GM19463 (cell line): ENCODE results near the gene IL17REL.

Source experiments
- ATAC-seq: cut with Tn5 transposase; IDR thresholded peaks from one replicate; pipeline ENCODE4 v1.9.1; 2021; ENCODE audit warnings: mild to moderate bottlenecking, moderate library complexity; ENCODE audit not compliant: unreplicated experiment

IL17REL gene

DNA sequence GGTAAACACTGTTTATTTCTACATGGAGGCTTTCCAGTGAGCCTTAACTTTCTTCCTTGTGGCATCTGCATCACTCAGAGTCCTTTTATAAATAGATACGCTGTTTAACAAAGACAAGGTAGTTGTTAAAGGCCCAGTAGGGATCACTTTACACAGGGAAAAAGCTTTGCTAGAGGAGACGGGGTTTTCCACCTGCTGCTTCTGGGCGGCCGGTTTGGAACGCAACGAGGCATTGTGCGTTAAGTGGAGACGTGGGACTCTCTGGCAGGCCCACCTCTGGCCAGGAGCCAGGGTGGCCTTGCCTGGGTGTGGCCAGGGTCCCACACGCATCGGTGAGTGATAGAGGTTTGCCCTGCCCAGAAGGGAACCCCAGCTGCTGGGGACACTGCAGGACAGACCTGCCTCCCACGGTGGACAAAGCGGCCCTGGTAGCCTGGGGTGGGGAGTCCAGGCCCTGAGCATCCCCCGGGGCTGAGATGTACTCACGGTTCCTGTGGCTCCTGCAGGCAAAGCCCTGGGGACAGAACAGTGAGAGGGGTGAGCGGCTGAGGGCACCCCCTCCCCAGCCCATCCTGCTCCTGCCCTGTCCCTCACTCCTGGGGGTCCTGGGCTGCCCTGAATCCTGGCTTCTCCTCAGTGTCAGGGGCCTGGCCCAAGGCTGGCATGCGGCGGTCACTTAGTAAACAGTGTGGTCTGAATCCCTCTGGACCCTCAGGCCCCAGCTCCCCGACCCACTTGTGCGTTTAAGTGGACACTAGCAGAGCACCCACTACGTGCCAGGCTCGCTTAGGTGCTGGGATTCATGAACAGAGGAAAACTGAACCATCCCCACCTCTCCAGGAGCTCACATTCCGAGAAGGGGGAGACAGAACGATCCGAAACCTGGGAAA is 4.2 kb downstream of the IL17REL start:
- ATAC-seq = no peak

DNA sequence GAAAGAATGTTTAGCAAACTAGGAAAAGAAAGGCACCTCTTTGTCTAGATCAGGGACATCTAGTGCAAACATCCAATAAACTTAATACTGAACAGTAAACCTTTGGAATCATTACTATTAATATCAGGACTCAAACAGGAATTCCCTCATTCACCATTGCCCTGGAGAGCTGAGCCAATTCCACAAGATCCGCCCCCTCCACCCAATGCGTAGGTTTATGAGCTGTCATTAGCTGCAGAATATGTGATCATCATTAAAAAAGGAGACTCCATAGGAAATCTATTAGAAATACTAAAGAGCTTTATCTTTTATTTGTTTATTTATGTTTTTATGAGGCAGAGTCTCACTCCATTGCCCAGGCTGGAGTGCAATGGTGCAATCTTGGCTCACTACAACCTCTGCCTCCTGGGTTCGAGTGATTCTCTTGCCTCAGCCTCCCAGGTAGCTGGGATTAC is 5.5 kb downstream of the IL17REL start:
- no peak for ATAC-seq

DNA sequence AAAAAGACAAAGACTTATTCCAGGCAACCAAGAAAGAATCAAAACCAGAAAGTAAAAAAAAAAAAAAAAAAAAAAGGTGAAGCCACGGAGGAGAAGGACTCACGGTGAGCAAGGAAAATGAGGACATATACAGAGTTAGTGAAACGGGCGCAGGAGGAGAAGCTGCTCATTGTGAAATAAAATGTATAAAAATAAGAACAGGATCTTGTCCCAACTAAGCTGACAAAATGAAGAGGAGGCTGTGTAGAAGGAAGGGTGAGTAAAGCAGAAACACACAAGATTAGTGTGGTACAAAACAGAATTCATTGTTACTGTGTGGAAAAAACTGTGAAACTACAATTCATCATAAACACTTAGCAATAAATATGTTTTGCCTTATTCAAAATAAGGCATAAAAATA is 7.6 kb downstream of the IL17REL start:
- no peak for ATAC-seq

DNA sequence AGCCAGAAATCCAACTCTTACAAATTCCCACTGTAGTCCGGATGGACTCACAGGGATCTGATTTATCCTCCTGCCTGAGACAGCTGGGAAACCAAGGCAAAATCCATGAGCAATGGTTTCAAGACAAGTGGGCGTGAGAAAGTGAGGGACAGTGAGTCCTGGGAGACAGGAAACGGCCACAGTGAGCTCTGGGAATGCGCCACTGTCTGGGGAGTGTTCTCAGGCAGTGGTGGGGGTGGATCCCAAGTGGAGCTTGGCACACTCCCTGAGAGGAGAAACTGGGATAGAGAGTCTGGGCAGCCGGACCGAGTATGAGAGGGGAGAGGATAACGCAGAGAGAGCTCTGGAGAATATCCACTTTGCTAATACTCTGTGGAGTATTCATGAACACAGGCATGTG is 9.8 kb downstream of the IL17REL start:
- ATAC-seq = no peak

DNA sequence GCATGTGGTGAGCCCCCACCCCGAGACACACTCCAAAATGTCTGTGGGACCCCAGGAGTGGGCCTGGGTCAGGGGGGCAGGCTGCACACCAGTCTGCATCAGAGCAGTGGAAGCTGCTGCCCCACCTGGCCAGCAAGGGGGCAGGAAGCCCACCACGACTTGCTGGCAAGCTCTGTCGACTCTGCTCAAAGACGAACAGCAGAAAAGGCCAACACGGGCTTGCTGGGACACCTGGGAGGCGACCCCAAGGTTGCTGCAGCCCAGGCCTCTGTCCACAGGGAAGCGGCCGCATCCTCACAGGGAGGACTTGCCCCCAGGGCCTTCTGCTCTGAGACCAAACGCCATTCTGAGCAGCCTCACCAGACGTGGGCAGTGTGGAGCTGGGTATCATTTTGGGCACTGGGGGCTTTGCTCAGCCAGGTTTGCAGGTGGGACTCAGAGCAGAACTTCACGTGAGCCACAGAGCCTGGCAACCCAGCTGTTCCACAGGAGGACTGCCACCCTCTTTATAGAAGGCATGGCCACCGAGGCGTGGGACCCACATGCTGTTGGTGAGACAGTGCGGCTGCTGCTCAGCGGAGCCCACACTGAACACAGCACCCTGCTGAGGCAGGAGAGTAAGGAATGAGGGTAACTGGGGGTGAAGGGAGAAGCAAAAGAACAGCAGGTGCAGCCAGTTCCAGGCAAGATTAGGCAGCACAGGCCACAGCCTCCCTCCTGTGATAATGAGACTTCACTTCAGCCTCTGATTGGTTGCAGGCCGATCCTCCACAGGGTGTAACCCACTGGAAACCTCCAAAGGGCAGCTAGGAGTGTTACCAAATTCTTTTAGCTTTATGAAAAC is 11.0 kb downstream of the IL17REL start:
- no peak for ATAC-seq

DNA sequence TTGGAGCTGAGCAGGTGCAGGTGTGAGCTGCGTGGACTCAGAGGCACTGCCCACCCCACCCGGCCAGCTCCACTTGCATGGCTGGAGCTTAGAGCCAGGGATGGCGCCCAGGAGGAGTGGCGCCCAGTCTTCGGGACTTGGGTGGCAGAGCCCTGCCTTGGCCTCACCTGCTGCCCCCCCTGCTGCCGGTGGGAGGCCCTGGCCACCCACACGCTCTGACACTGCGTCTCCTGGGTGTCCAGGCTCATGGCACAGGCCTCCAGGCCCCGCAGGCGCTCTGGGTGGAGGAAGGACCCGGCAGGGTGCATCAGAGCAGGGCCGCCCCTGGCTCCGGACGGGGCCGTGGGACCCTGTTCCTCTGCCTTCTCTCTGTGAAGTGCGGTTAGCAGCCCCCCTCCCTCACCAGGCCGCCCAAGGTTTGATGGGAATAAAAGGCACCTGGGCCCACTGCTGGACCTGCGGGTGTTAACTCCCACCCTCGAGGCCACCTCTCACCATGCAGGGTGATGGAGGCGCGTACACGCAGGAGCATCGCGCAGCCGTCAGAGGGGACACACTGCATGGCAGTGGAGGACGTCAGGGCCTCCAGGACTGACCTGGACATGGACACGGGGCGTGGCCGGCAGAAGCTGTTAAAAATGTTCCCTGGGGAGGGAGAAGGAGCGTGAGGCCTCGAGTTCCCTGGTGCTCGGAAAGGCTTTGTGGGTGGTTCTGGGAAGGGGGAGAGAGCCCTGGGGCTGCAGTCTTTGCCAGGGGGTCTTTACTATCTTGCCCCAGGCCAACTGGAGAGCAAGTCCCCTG is 11.8 kb downstream of the IL17REL start:
- no peak for ATAC-seq

- no peak for ATAC-seq
These were observed 12.5 kb downstream of the IL17REL start for GRCh38 chr22:49999946-50000586.

DNA sequence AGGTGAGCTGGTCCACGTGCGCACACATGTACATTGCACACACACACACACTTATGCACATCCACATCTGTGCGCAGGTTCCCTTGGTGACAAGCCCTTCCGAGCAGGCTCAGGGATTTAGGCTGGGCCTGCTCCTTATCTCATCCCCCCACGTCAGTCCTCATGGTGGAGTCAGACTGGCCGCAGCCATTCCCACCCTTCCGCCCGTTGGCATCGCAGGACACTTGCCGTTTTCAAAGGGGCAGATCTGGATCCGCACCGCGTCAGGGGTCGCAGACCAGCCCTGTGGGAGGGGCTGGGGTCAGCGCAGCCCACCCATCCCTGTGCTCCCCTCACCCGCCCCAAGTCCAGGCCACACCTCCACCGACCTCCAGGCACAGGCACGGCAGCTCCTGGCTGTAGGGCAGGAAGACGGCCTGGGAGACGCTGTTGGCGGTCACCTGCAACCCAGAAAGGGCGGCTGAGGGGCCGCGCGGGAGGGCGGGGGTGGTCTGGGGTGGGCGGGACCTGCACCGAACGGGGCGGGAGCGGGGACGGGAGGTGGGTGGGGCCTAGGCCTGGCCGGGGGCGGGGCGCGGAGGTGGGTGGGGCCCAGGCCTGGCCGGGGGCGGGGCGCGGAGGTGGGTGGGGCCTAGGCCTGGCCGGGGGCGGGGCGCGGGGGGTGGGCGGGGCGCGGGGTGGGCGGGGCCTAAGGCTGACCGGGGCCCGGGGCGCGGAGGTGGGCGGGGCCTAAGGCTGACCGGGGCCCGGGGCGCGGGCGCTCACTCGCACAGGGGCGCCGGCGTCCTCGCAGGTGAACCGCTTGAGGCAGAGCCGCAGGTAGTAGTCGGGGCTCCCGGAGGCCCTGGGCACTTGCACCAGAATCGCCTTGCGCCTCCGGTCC is 13.3 kb downstream of the IL17REL start:
- no peak for ATAC-seq

DNA sequence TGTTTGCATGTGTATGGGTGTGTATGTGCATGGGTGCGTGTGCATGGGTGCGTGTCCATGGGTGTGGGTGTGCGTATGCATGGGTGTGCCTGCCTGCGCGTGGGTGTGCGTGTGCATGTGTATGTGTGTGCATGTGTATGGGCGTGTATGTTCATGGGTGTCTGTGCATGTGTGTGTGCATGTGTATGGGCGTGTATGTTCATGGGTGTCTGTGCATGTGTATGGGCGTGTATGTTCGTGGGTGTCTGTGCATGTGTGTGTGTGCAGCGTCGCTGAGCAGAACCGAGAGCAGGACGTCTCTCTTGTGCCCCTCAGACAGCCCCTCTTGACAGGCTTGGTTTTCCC is 13.9 kb downstream of the IL17REL start:
- ATAC-seq = no peak

DNA sequence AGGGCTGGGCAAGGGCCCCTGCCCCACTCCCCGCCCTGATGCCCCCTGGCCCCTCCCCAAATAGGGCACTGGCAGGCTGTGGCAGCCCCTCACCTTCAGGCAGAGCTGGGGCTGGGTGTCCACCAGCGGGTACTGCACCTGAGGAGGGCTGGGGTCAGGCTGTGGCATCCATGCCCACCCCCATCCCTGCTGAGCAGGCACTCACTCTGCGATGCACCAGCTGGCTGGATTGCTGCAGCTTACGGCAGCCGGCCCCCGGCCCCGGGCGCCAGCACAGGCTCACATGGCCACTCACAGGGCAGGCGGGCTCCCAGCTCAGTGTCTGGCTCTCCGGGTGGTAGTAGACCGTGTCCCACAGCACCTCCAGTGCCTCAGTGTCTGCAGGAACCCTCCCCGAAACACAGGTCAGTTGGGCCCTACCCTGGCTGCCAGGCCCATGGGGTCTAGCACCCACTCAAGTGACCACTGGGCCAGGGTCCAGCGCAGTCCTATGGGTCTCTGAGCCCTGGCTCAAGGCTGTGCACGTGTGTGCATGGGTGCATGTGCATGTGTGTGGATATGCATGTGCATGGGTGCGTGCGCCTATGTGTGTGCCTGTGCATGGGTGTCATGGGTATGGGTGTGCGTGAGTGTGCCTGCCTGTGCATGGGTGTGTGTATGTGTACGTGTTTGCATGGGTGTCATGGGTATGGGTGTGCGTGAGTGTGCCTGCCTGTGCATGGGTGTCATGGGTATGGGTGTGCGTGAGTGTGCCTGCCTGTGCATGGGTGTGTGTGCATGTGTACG is 14.4 kb downstream of the IL17REL start:
- ATAC-seq = no peak

- ATAC-seq = no peak
These were observed 15.3 kb downstream of the IL17REL start for GRCh38 chr22:49997251-49997599.

DNA sequence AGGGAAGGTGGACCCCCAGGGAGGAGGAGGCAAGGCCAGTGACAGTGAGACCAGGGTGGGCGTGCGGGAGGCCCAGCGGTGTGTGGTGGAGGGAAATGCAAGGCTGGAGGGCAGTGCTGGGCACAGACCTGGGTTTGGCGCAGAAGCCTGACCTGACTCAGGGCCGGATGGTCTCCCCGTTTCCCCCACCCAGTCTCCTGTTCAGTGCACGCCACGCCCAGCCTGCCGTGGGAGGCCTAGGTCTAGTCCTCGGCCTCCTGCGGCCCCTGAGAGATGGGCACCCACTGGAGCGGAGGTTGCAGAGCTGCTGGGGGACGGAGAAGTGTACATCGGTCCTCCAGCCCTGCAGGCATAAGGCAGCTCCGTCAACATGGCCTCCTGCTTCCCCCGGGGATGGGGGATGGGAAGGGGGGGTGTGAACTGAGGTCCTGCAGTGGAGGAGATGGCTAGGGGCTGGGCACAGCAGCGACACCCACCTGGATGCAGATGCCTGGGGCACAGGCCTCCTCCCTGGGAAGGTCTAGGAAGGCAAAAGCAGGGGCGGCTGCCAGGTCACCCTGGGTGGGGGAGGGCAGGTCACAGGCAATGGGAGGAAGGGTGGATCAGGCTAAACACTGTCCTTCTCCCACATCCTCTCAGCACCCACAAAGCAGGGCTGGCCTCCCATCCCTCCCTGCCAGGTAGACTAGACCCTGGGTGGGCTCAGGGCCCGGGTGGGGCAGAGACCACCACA is 15.9 kb downstream of the IL17REL start:
- ATAC-seq = no peak

DNA sequence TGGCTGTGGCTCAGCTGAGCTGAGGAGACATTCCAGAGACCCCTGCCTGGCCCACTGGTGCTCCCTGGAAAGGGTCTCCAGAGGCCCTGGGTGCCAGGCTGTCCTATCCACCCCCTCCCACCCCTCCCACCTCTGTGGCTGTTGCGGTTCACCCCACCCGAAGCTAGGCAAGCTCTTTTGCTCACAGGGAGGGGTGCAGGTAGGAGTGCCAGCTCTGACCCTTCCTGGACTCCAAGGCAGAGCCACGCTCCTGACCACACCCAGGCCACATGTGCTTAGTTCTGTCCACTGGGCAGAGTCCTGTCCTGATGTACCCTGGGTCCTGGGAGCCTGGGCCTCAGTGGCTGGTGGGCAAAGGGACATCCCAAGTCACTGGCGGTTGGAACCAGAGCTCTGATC is 16.4 kb downstream of the IL17REL start:
- no peak for ATAC-seq

GRCh38 chr22:49995361-49996118 is 17.0 kb downstream of the IL17REL start:
- ATAC-seq = no peak

DNA sequence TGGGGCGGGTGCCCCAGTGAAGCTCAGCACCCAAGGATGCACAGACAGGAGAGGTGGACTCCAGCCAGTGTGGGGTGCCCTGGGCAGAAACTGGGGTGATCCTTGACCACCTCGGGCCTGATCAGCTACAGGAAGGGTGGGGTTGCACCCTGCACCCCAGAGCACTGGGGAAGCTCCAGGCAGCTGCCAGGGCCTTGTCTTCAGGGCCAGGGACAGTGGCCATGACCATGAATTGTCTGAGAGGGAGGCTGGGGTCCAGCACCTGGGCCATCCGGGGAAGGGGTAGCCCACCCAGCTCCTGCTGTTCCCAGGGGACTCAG is 17.6 kb downstream of the IL17REL start:
- no peak for ATAC-seq

DNA sequence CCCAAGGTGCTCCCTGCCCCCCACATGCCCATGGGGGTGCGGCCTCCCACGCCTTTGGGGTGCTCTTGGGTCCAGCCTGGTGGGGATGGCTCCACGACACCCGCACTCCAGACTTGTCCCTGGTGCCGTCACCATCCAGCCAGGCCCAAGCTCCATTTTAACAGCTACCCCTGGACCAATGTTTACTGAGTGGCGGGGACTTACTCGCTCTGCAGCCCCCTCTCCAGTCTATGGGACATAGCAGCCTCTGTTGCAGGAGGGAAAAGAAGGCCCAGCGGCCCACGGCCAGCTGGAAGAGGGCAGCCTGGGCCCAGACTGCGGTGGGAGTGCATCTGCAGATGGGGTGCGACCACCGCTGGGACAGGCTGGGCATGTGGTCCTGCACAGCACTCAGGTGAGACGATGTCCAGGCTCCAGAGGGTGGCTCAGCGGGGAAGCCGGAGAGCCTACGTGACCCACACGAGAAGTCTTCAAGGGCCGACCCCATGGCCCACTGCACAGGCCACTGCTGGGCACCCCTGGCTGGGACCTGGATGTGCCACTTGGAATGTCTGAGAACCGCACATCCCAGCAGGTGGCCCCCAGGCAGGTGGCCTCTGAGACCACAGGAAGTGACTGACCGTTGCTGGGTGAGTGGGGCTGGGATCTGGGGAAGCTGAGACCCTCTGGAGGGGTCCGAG is 18.1 kb downstream of the IL17REL start:
- ATAC-seq = no peak

DNA sequence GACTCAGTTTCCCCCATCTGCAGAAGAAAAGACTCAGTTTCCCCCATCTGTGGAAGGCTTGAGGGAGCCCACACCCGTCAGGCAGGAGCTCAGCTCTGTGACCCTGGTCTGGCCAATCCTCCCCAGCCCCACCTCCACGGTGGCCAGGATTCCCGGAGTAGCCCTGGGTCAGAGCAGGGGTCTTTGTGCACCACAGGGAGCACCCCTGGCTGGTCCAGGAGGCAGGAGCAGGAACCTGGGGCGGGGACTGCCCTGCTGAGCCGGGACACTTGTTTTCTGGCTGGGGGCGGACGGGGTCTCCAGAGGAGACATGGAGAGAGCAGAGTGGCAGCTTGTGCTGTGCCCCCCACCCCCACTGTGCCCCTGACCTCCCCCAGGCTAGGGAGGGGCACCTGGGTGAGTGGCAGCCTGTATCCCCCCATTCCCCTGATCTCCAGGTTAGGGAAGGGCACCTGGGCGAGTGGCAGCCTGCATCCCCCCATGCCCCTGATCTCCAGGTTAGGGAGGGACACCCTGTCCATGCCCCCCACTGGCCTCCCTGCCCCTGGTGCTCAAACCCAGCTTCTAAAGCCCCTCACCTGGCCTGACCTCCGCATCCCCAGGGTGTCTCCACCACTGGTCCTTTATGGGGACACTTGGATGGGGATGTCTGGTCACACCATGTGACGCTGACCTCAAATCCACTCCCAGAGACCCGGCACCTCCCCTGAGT is 18.8 kb downstream of the IL17REL start:
- ATAC-seq = no peak
